Stimulated activated CD4-positive, alpha-beta T cell treated with anti-CD3 and anti-CD28 coated beads, Interleukin-15, amount 100 ng/mL, for 24 hours (primary cell): ENCODE results near the gene EPN2.
A peak's percentile ranks its signal among the peaks of the same experiment; 100 is the strongest.

Experiments
- DNase-seq: peaks from one replicate; pipeline ENCODE4 v3.0.0-alpha.2; 2020

The EPN2 gene

DNA sequence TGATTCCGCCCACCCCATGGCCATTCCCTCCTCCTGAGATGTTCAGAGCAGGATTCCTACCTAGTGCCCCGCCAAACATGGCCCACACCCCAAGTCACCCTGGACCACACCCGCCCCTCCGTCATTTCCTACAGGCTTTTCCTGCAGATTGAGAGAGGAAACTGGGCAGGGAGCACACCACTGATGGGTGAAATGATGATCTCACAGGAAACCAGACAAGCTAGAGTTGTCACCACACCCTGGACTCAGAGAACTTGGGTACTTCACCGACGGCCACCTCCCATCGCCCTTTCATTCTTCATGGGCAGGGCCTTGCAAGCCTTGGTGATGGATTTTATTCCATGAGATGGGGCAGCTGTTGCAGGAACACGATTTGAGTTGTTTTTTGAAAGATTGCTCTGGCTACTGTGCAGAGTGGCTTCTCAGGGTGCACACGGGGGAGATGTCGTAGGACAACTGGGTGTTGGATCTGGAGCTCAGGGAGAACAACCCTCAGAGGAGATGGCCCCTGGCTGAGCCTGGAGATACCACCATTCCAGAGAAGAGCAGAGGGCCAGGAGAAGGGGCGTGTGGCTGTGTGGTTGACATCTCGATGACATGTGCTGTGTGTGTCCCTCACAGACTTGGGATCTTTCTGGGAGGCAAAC lies 132.8 kb downstream of the EPN2 start:
- no peak for DNase-seq

DNA sequence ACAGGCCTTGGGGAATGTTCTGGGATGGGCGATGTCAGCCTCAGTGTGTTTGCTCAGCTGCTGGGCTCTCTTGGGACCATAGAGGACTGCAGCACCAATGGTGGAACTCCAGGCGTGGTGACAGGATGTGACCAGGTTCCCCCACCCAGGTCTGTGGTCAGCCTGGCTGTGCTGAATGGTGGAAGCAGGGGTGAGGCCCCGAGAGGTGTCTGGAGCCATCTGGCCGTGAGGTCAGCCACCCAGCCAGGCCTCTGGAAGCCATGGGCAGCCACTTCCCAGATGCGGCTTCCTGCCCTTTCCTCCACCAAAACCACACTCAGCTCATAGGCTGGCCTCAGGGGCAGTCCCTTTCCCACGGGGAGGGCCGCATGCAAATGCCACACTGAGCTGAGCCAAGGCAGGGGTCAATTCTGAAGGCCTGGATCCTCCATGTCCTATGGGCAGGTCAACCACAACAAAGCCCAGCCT lies 133.4 kb downstream of the EPN2 start:
- no peak for DNase-seq

DNA sequence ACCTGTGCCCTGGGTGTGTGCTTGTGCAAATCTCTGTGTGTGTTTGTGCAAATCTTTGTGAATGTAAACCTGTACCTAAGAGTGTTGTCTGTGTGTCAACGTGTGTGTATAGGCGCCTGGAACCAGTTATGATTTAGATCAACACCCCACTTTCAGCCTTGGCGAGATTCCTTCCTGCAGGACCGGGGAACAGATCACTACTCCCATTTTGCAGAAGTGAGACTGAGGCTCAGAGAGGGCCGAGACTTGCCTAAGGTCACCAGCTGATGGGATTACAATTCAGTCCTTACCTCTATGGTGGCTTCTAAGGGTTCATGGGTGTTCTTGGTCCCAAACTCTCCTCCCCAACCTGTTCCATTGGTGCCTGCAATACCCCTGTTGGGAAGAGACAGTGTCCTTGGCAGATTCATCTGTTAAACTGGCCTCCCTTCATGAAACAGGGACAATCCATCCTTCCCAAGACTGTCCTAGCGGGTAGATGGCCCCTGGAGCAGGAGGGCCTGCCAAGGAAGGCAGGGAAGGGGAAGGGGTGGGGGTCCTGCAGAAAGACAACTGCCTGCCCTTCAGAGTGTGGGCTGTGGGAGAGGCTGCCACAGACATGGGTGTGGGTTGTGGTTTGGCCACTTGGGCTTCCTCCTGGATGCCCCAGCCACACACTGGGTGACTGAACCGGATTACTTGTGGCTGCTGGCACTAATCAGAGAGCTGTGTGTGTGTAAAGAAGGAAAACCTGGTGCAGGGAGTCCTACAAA lies 134.3 kb downstream of the EPN2 start:
- DNase-seq, result no peak

DNA sequence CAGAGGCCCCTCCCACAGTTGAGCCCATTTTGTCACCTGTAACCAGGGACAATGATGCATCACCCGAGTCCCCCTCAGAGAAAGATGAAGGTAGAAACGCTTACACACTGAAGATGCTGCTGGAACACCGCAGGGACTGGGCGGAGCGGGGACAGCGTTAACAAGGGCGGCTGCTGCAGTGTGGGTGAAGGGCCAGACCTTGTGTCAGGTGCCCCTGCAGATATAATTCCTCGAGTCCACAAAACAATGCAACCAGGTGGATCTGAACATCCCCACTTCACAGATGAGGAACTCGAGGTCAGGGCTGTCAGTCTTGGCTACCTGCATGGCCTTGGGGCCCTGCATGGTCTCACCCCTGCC lies 134.8 kb downstream of the EPN2 start:
- no peak for DNase-seq

DNA sequence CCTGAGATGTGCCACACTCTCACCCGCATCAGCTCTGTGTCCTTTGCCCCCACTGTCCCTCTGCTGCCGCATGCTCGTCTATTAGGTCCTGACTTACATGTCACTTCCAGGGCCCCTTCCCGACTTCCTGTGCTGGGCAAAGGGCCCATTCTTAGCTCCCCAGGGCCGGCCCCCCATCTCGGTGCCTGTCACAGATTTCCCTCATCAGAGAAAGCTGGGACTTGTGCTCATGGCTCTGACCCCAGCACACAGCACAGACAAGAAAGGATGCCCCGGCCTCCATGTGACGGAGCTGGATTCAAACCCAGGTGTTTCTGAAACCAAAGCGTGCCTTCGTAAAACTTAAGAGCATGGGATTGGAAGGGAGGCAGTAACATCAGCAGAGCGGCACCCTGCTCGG lies 135.3 kb downstream of the EPN2 start:
- no peak for DNase-seq

DNA sequence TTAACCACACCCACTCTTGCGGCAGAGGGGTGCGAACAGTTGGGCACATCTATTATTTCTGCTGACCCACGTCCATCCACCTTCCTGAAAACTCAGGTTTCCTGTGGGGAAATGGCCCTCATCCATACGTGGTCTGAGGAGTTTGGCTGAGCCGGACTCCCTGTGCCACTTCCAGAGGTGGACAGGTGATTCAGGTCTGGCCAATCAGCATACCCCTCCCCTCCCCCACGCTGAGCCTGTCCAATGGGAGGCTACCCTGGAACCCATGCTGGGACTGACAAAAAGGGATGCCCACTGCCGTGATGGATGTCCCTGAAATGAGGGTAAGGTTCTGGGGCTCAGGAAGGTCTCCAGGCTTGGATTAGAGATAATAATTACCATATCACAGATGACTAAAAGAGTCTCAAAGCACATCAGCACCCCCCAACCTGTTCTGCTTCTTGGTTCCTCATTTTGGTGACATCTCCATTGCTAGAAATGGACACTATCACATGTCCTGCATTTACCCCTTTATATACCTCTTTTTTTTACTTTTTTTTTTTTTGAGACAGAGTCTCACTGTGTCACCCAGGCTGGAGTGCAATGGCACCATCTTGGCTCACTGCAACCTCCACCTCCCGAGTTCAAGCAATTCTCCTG lies 135.8 kb downstream of the EPN2 start:
- no peak for DNase-seq

DNA sequence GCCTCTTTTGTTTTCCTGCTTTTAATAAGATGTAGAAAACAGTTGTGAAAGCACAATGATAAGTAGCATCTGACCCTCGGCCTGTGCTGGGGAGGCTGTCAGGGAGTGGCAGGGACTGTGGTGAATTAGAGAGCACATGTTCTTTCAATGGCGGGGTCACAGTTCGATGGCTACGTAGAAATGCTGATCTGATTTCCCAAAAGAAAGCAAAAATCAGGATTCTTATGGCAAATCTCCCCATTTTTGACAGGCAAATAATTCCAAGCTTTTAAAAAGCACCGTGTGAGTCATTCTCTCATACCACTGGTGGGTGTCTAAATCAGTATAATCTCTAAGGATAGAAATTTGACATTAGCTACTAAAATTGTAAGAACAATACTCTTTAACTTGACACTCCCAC lies 137.0 kb downstream of the EPN2 start:
- no peak for DNase-seq

DNA sequence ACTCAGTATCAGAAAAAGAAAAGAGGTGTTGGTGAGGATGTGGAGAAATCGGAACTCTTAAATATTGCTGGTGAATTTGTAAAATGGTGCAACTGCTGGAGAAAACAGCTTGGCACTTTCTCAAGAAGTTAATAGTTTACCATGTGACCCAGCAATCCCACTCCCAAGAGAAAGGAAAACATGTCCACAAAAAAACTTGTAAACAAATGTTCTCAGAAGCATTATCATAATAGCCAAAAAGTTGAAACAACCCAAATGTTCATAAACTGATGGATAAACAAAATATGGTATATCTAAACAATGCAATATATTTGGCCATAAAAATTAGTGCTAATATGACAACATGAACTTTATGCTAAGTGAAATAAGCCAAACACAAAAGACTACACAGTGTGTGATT lies 138.6 kb downstream of the EPN2 start:
- DNase-seq, result no peak

DNA sequence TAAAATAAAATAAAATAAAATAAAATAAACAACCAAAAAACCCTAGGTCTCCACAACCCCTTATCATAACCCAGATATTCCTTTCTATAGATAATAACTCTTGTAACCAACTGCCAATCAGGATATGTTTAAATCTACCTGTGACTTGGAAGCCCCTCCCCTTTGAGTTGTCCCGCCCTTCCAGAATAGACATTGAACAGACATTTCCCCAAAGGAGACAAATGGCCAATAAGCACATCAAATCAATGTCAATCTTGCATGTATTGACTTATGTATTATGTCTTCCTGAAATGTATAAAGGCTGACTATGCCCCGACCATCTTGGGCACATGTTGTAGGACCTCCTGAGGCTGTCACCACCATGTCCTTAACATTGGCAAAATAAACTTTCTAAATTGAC lies 139.6 kb downstream of the EPN2 start:
- DNase-seq, result no peak

DNA sequence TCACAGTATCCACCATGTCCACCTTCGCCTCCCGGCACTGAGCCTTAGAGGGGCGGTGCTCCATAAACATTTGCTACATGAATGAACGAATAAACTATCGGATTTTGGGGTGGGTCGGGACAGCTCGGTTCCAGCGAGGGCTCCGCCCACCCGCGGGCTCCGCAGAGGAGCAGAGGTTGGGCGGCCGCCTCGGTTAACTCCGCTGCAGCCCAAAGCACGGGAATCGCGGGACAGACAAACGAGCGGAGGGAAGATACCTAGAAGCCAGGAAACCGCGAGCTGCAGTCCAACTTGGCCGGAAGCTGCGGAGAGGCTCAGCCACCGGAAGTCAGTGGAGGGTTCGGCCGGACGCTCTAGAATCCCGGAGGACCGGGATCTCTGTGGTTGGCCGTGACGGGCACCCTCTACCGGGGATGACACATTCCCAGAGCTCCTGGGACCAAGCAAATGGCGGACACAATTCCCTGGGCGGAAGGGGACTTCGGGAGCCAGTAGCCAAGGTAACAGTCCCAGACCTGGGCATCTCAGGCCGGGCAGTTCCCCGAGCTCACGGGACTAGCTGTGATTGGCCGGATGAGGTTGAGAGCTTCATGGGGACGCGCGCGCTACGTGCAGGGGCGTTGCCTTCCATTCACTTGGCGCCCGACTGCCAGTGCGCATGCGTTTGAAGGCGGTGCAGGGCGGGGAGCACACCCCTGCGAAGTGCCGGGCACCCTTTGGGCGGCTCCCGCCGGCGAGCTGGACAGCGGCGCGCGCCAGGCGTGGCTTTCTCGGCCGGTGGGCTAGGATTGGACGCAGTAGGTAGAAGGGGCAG lies 140.6 kb downstream of the EPN2 start:
- peak; percentile 97 for DNase-seq

DNA sequence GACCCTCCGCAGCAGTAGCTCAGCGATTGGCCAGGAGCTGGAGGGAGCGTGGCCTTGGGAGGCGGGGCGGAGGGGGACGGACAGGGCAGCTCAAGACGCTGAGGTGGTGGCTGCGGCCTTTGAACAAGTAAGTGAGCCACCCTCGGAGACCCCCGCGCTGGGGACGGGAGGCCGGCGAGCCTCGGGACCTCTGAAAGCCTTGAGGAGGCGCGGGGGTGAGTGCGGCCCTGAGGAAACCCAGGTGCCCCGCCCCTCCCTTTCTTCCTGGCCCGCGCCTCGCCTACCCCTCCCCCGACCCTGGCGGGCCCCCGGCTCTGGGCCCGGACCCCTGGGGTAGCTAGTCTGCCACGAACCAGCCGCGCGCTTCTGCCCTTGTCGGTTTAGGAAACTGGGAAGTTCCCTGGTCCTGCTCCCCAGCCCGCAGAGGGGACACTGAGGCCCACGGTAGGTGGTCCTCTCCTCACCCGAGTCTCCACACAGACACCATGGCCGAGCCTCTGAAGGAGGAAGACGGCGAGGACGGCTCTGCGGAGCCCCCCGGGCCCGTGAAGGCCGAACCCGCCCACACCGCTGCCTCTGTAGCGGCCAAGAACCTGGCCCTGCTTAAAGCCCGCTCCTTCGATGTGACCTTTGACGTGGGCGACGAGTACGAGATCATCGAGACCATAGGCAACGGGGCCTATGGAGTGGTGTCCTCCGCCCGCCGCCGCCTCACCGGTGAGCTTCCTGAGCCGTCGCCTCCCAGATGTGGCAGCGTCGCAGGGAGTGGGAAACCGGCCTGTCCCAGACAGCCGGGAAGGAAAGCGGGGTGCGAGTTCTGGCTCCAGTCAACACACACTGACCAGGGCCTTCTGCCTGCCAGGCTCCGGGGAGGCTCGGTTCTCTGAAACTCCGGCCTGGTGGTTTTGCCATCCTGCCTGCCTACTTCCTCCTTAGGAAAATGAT lies 141.5 kb downstream of the EPN2 start, which contains the start of gene MAPK7:
MAPK7 (plus strand) TSS at position 83 of the 945 bp plus-strand sequence; CDS start at position 486, 403 bp downstream.
- no peak for DNase-seq

DNA sequence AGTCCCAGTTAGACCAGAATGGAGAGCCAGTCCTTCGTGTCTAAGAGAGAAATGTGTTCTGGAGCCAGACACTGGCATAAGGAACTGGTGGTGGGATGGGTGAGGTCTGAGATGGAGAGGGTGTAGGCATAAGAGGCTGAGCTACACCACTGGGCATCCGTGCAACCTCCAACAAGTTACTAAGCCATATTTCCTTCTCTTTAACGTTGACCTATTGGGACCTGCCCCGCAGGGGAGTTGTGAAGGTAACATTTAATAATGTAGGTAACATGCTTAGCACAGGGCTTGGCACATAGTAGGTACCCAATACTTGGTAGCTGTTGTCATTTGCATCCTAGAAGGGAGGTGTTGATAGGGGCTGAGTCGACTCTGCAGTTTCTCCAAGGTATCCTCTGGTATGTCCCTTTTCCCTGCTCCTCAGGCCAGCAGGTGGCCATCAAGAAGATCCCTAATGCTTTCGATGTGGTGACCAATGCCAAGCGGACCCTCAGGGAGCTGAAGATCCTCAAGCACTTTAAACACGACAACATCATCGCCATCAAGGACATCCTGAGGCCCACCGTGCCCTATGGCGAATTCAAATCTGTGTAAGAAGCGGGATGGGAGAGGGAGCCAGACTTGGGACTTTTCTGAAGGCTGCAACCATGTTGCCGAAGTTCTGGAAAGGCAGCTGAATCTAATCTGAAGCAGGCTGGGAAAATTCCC lies 142.3 kb downstream of the EPN2 start:
- no peak for DNase-seq

DNA sequence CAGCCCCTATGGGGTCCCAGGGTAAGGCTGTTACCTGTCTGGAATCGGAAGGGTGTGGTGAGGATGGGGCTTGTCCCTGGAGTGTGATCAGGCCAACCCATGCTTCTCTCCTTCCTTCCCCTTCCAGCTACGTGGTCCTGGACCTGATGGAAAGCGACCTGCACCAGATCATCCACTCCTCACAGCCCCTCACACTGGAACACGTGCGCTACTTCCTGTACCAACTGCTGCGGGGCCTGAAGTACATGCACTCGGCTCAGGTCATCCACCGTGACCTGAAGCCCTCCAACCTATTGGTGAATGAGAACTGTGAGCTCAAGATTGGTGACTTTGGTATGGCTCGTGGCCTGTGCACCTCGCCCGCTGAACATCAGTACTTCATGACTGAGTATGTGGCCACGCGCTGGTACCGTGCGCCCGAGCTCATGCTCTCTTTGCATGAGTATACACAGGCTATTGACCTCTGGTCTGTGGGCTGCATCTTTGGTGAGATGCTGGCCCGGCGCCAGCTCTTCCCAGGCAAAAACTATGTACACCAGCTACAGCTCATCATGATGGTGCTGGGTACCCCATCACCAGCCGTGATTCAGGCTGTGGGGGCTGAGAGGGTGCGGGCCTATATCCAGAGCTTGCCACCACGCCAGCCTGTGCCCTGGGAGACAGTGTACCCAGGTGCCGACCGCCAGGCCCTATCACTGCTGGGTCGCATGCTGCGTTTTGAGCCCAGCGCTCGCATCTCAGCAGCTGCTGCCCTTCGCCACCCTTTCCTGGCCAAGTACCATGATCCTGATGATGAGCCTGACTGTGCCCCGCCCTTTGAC lies 143.5 kb downstream of the EPN2 start:
- no peak for DNase-seq

DNA sequence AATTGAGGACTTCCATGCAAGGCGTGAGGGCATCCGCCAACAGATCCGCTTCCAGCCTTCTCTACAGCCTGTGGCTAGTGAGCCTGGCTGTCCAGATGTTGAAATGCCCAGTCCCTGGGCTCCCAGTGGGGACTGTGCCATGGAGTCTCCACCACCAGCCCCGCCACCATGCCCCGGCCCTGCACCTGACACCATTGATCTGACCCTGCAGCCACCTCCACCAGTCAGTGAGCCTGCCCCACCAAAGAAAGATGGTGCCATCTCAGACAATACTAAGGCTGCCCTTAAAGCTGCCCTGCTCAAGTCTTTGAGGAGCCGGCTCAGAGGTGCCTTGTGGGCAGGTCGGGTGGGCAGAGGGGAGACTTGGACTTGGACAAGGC lies 144.2 kb downstream of the EPN2 start:
- DNase-seq, result no peak

DNA sequence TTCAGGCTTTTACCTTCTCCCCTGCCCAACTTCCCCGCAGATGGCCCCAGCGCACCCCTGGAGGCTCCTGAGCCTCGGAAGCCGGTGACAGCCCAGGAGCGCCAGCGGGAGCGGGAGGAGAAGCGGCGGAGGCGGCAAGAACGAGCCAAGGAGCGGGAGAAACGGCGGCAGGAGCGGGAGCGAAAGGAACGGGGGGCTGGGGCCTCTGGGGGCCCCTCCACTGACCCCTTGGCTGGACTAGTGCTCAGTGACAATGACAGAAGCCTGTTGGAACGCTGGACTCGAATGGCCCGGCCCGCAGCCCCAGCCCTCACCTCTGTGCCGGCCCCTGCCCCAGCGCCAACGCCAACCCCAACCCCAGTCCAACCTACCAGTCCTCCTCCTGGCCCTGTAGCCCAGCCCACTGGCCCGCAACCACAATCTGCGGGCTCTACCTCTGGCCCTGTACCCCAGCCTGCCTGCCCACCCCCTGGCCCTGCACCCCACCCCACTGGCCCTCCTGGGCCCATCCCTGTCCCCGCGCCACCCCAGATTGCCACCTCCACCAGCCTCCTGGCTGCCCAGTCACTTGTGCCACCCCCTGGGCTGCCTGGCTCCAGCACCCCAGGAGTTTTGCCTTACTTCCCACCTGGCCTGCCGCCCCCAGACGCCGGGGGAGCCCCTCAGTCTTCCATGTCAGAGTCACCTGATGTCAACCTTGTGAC lies 144.7 kb downstream of the EPN2 start:
- DNase-seq, result no peak

DNA sequence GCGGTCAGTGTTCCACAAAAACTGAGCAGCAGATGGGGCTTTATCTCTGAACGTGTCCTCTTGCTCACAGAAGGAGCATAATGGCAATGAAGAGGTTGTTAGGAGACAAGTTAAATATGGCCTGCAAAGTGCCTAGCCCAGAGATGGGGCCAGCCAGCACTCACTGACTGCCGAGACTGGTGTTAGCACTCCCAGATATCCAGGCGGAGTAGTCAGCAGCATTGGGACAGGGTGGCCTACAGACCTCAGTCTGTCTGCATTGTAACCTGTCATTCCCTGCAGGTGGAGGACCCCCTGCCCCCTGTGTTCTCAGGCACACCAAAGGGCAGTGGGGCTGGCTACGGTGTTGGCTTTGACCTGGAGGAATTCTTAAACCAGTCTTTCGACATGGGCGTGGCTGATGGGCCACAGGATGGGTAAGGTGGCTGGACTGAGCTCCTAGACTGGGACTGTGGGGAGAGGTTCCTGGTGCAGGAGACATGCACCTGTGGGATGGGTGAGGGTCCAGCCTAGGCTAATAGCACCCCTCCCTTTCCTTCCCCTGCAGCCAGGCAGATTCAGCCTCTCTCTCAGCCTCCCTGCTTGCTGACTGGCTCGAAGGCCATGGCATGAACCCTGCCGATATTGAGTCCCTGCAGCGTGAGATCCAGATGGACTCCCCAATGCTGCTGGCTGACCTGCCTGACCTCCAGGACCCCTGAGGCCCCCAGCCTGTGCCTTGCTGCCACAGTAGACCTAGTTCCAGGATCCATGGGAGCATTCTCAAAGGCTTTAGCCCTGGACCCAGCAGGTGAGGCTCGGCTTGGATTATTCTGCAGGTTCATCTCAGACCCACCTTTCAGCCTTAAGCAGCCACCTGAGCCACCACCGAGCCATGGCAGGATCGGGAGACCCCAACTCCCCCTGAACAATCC lies 145.6 kb downstream of the EPN2 start:
- DNase-seq, result no peak

DNA sequence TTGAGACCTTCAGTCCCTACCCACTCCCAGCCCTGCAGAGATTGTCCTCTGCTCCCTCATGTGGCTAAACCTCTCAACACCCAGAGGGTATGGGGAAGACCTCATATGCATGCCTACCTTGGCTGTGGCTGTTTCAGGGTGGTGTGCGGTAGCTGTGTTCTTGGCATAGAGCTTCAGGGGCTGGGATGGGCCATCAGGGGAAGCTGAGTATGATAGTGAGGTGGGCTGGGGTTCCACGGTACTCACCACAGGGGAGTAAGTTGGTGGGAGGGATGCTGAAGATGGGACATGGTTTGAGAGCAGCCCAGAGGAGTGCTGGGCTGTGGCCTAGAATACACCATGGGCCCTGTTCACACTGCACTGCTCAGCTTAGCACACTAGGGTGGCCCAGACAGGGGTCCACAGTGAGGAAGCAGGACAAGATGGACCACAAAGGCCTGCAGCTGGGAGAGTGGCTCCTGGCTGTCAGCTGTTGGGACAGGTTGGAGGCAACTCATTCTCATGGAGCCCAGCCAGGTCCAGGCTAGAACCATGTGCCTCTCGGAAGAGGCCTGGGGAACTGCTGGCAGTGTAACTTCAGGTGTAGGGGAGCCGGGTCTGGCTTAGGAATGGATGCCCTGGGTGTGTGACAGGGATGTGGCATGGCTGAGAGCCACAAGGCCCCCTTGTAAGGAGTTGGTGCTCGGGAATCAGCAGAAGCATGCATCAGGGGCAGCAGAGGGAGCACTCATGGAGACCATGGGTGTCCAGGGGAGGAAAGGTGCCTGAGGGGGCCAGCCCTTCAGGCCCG lies 146.7 kb downstream of the EPN2 start:
- no peak for DNase-seq
